Measurements from ENCODE around the gene CHCHD4. TPM values are rescaled to one million over a fixed set of nuclear protein-coding genes. Genes with fewer than 3 reads are reported as not detected.

Gene CHCHD4
- polyA plus RNA-seq, 1 of the 3 experiments (the other 2 are of a cell fraction): 15.4 TPM

DNA sequence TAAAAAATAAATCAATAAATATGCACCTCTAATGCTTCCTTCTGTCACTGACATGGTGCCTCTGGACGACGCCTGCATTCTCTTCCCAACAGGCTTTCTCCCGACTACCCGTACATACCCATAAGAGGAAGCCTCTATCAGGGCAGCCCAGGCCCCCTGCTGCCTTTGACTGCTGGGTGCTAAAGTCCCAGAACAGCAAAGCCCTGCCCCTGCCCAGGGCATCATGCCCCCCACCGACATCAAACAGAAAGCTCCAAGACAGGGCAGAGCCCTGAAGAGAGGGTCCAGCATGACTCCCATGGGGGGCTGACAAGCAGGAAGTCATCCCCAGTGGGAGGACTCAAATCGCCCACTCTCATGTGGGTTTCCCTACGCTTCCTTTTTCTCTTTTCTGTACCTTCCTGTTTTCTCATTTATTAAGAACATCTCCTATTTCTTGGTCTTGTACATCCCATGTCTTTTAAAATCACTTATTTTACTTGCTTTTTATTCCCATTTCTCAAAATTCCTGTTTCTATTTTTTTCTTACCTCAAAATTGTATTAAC is 30.3 kb upstream of the CHCHD4 start:
- Histone ChIP-seq H3K4me1 (ENCODE audit: control insufficient read depth in 1 of 2, insufficient read depth in 2 of 2, low read depth in 1 of 2, low read length in 1 of 2) (no peaks in the 10 kb centered on the region; a peak in 1 of 4 replicates), H3K27me3 (ENCODE audit: insufficient read depth) (no peaks in the 10 kb centered on the region), H3K9me3 (no peaks in the 10 kb centered on the region), H3K27ac (ENCODE audit: low read depth in 2 of 2, low read length in 1 of 2) (no peak overlapping the region), H3K36me3 (replicated peaks in 1 of 2; ENCODE audit: control insufficient read depth in 1 of 2, insufficient read depth in 2 of 2, low read length in 1 of 2) (peaks cover 71 to 88% of the 10 kb centered on the region in 2 experiments), H3K9me2 (no peaks in the 10 kb centered on the region), H3K79me2 (ENCODE audit: insufficient read depth) (peaks cover 47% of the 10 kb centered on the region; the same call in 1 of the 2 replicates), H3K4me2 (no peak overlapping the region), H2AFZ (ENCODE audit: low read depth) (no peak overlapping the region), H3F3A (replicated peaks; ENCODE audit: insufficient read depth) (no peaks in the 10 kb centered on the region), H4K20me1 (ENCODE audit: insufficient read depth) (0 out of 2 replicates have a peak, but pooled peaks cover 9% of the 10 kb centered on the region), H3K9ac (no peak overlapping the region), H3K4me3 (ENCODE audit: low read depth in 2 of 2, low read length in 1 of 2) (no peak overlapping the region)
- ChIA-PET CTCF (interaction anchor here (1.5 kb wide), 1 partner anchor 48 kb away, joined by 4 read pairs; no protein-coding TSS in a partner anchor), POLR2A (no interaction called here)
- 91% methylated on average over 7 of the region's 7 CpGs for WGBS (ENCODE audit: low lambda C conversion rate)
- DNase-seq: no peak
- no peak for TF ChIP-seq SIN3A (IDR thresholded peaks at IDR 0.05; ENCODE audit: borderline replicate concordance, low read depth, low read length)
- no peak for TF ChIP-seq FOXM1 (IDR thresholded peaks at IDR 0.05; ENCODE audit: low read depth)
- no peak for TF ChIP-seq TEAD4 (IDR thresholded peaks at IDR 0.05; ENCODE audit: borderline replicate concordance, insufficient read depth)
- no peak for TF ChIP-seq FOSL2 (IDR thresholded peaks at IDR 0.05; ENCODE audit: borderline replicate concordance, low read depth)
- TF ChIP-seq GABPA (IDR thresholded peaks at IDR 0.05; ENCODE audit: low read depth): no peak
- TF ChIP-seq, protein P1, sequence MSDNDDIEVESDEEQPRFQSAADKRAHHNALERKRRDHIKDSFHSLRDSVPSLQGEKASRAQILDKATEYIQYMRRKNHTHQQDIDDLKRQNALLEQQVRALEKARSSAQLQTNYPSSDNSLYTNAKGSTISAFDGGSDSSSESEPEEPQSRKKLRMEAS (IDR thresholded peaks at IDR 0.05; ENCODE audit: low read depth): no peak
- TF ChIP-seq MEF2A (IDR thresholded peaks at IDR 0.05; ENCODE audit: borderline replicate concordance, low read depth): no peak
- TF ChIP-seq RFX5 (IDR thresholded peaks at IDR 0.05; ENCODE audit: low read length): no peak
- TF ChIP-seq RXRA (IDR thresholded peaks at IDR 0.05; ENCODE audit: borderline replicate concordance, low read depth): no peak
- no peak for TF ChIP-seq TCF12 (IDR thresholded peaks at IDR 0.05)

DNA sequence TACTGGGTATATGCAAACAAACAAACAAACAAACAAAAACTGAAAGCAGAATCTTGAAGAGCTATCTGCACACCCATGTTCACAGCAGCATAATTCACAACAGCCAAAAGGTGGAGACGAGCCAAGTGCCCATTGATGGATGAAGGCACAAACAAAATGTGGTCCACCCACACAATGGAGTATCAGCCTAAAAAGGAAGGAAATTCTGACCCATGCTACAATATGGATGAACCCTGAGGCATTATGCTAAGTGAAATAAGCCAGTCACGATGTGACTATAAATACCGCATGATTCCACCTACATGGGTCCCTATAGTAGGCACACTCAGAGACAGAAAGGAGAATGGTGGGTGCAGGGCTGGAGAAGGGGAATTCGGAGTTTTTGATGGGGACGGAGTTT is 29.6 kb upstream of the CHCHD4 start:
- H4K20me1 ChIP-seq (ENCODE audit: insufficient read depth): 0 out of 2 replicates have a peak, but pooled peaks cover 9% of the 10 kb centered on the region
- H3K9me3 ChIP-seq: no peaks in the 10 kb centered on the region
- no peak overlapping the region for H3K9ac ChIP-seq
- H3K4me1 ChIP-seq (ENCODE audit: control insufficient read depth in 1 of 2, insufficient read depth in 2 of 2, low read depth in 1 of 2, low read length in 1 of 2): no peaks in the 10 kb centered on the region; a peak in 1 of 4 replicates
- H3K4me3 ChIP-seq (ENCODE audit: low read depth in 2 of 2, low read length in 1 of 2): no peak overlapping the region
- H3K9me2 ChIP-seq: no peaks in the 10 kb centered on the region
- no peak overlapping the region for H3K4me2 ChIP-seq
- no peaks in the 10 kb centered on the region for H3F3A ChIP-seq (replicated peaks; ENCODE audit: insufficient read depth)
- 95% methylated on average over 5 of the region's 5 CpGs for WGBS (ENCODE audit: low lambda C conversion rate)
- H3K27me3 ChIP-seq (ENCODE audit: insufficient read depth): no peaks in the 10 kb centered on the region
- TF ChIP-seq, protein P2, sequence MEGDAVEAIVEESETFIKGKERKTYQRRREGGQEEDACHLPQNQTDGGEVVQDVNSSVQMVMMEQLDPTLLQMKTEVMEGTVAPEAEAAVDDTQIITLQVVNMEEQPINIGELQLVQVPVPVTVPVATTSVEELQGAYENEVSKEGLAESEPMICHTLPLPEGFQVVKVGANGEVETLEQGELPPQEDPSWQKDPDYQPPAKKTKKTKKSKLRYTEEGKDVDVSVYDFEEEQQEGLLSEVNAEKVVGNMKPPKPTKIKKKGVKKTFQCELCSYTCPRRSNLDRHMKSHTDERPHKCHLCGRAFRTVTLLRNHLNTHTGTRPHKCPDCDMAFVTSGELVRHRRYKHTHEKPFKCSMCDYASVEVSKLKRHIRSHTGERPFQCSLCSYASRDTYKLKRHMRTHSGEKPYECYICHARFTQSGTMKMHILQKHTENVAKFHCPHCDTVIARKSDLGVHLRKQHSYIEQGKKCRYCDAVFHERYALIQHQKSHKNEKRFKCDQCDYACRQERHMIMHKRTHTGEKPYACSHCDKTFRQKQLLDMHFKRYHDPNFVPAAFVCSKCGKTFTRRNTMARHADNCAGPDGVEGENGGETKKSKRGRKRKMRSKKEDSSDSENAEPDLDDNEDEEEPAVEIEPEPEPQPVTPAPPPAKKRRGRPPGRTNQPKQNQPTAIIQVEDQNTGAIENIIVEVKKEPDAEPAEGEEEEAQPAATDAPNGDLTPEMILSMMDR (IDR thresholded peaks at IDR 0.05): no peak
- TF ChIP-seq, protein P3, sequence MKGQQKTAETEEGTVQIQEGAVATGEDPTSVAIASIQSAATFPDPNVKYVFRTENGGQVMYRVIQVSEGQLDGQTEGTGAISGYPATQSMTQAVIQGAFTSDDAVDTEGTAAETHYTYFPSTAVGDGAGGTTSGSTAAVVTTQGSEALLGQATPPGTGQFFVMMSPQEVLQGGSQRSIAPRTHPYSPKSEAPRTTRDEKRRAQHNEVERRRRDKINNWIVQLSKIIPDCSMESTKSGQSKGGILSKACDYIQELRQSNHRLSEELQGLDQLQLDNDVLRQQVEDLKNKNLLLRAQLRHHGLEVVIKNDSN (IDR thresholded peaks at IDR 0.05; ENCODE audit: borderline replicate concordance, low read depth): no peak
- TF ChIP-seq, protein P4, sequence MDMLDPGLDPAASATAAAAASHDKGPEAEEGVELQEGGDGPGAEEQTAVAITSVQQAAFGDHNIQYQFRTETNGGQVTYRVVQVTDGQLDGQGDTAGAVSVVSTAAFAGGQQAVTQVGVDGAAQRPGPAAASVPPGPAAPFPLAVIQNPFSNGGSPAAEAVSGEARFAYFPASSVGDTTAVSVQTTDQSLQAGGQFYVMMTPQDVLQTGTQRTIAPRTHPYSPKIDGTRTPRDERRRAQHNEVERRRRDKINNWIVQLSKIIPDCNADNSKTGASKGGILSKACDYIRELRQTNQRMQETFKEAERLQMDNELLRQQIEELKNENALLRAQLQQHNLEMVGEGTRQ (IDR thresholded peaks at IDR 0.05; ENCODE audit: borderline replicate concordance, low read depth, low read length): no peak
- no peak for TF ChIP-seq YY1 (IDR thresholded peaks at IDR 0.05; ENCODE audit: low read depth)
- TF ChIP-seq TEAD4 (IDR thresholded peaks at IDR 0.05; ENCODE audit: borderline replicate concordance, insufficient read depth): no peak
- no peak for TF ChIP-seq SMC3 (IDR thresholded peaks at IDR 0.05; ENCODE audit: low read depth, low read length)
- TF ChIP-seq JUND (IDR thresholded peaks at IDR 0.05): no peak
- TF ChIP-seq, protein P5, sequence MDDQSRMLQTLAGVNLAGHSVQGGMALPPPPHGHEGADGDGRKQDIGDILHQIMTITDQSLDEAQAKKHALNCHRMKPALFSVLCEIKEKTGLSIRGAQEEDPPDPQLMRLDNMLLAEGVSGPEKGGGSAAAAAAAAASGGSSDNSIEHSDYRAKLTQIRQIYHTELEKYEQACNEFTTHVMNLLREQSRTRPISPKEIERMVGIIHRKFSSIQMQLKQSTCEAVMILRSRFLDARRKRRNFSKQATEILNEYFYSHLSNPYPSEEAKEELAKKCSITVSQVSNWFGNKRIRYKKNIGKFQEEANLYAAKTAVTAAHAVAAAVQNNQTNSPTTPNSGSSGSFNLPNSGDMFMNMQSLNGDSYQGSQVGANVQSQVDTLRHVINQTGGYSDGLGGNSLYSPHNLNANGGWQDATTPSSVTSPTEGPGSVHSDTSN (IDR thresholded peaks at IDR 0.05): no peak
- TF ChIP-seq MXI1 (IDR thresholded peaks at IDR 0.05; ENCODE audit: low read depth, low read length): no peak
- no peak for TF ChIP-seq TAF1 (IDR thresholded peaks at IDR 0.05; ENCODE audit: borderline replicate concordance, low read depth, low read length)
- H3K79me2 ChIP-seq (ENCODE audit: insufficient read depth): peaks cover 47% of the 10 kb centered on the region; the same call in 1 of the 2 replicates
- DNase-seq: no peak
- H2AFZ ChIP-seq (ENCODE audit: low read depth): no peak overlapping the region
- H3K27ac ChIP-seq (ENCODE audit: low read depth in 2 of 2, low read length in 1 of 2): no peak overlapping the region
- peaks cover 64 to 83% of the 10 kb centered on the region in 2 experiments for H3K36me3 ChIP-seq (replicated peaks in 1 of 2; ENCODE audit: control insufficient read depth in 1 of 2, insufficient read depth in 2 of 2, low read length in 1 of 2)
- POLR2A ChIA-PET: no interaction called here
- CTCF ChIA-PET: no interaction called here
